HL-60 (cell line): ENCODE results near the gene ACVRL1.

Source experiments
- CTCF ChIP-seq: IDR thresholded peaks from one replicate; pipeline ENCODE4 v1.5.1; 2011; ENCODE audit warnings: low read length, control low read depth, inconsistent platforms; ENCODE audit not compliant: insufficient read depth
- POLR2AphosphoS5 ChIP-seq: IDR thresholded peaks from 2 replicates; pipeline ENCODE4 v1.6.1; 2012; ENCODE audit warnings: low read depth
- REST ChIP-seq: IDR thresholded peaks from 2 replicates; pipeline ENCODE4 v1.6.1; 2012; ENCODE audit warnings: low read depth; ENCODE audit not compliant: insufficient replicate concordance

- no peak for TF ChIP-seq POLR2AphosphoS5
- TF ChIP-seq REST, result no peak
- no peak for TF ChIP-seq CTCF
Observed at GRCh38 chr12:51960890-51961289, 53.6 kb downstream of the ACVRL1 start.
